Measurements from ENCODE around the gene CABP7.
A peak's percentile ranks its signal among the peaks of the same experiment; 100 is the strongest.

The CABP7 gene

DNA sequence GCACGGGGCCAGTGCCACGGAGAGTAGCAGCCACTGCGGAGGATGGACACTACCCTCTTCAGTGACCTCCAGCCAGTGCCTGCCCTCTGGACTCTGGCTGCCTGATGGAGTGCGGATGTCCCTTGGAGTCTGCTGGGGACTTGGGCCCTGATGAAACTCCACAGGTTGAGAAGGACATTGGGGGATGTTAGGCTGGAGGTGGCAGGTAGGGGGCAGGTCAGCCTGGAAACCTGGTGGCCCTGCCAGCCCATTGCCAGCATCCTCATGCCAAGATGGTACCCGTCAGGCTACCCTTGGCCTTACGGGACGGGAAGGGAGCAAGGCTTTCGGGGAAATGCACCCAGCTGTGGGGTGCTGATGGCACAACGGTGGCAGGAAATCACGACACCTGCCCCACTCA, 4.0 kb downstream of the CABP7 start:
- DNase-seq = no peak

GRCh38 chr22:29724843-29725242, 5.0 kb downstream of the CABP7 start:
- DNase-seq = no peak

DNA sequence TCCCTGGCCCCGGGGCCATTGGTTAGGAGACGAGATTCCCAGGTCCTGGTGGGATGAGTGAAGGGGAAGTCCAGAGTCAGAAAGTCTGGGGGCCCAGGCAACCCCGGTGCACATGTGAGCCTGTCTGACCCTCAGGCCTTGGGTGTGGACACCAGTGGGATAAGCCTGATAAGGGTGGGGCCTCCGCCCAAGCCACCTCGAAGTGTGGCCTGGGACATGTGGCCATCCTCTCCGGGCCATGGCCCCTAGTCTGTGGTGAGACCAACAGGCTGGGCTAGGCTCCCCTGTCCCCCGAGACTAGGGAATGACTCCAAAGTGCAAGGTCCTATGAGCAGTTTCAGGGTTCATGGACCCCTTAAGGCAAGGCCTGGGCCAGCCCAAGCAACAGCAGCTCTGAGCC, 6.3 kb downstream of the CABP7 start:
- no peak for DNase-seq

DNA sequence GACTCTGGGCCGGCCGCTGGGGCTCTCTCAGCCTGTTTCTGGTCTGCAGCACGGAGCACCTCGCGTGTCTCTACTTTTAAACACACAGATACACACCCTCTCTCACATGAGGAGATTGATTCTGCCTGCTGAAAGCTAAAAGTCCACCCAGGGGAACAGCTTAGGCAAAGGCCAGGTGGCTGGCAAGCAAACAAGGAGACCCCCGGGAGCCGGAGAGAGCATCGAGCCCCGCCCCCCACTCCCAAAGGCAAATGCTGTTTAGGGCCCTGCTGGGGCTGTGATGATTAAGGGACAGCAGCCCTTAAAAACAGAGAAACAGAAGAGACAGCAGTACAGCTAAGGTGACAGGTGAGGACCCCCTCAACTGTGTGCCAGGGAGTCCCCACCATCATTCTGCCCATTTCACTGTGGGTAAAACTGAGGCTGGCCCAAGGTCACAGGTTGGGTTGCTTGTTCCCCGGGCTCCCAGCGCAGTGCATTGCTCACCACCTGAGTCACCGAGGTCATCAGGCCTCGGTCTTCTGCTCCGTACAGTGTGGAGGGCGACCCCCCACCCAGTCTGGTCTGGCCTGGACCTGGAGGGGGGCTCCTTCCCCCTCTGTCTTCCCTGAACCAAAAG, 6.8 kb downstream of the CABP7 start:
- no peak for DNase-seq

DNA sequence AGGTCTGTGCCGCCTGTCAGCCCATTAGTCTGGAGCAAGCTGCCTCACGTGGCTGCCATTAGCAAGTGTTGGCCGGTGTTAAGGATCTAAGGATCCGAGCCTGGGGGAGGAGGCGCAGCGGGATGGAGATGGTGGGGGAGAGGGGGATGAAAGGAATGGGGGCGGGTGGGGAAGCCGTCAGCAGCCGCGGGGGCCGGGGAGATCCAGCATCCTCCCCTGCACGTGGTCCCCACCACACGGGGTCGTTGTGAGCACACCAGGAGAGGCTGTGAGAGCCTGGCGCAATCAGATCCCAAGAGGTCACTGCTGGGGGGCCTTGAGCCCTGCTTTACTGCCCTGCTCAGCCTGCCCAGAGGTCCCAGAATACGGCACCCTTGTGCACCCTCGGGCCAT, 7.3 kb downstream of the CABP7 start:
- DNase-seq = peak; percentile 42

- no peak for DNase-seq
These were observed 9.4 kb downstream of the CABP7 start for GRCh38 chr22:29729161-29729560.

DNA sequence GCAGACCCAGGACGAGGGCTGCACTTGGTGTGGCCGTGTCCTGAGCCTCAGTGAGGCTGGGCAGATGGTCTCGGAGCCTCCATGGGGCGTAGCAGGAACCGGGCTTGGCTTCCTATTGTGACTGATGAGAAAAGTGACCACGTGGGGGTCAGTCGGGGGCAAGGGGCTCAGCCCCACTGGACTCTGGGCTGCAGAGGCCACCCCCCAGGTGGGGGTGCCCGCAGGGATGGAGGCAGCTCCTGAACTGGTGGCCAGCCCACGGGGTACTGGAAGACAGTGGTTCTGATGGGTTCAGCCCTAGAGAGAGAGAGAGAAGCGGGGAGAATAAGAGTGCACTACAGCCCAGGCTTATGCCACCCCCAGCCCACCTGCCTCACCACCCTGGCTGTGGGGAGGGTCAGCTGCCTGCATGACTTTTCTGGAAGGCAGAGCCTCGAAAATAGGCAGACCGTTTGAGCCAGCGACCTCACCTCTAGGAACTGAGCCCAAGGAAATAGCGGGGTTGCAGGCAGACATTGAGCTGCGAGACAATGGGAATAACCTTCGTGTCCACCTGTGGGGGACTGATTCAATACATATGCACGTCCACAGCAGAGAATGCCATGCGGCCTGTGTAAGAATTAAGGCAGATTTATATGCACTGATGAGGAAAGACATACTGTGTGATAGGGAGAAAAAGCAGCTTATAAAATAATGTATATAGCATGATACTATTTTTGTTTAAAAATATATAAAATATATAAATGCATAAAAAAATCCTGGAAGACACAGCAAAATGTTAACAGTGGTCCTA, 11.5 kb downstream of the CABP7 start:
- DNase-seq = no peak

- DNase-seq = no peak
These were observed 13.1 kb downstream of the CABP7 start for GRCh38 chr22:29732883-29733282.

- DNase-seq = peak; percentile 26
These were observed 13.8 kb downstream of the CABP7 start for GRCh38 chr22:29733362-29734201.

GRCh38 chr22:29734406-29734805, 14.6 kb downstream of the CABP7 start:
- no peak for DNase-seq

GRCh38 chr22:29734838-29735237, 15.0 kb downstream of the CABP7 start:
- no peak for DNase-seq

GRCh38 chr22:29735416-29735815, 15.6 kb downstream of the CABP7 start:
- no peak for DNase-seq

GRCh38 chr22:29737251-29738117, 17.7 kb downstream of the CABP7 start:
- DNase-seq = no peak

DNA sequence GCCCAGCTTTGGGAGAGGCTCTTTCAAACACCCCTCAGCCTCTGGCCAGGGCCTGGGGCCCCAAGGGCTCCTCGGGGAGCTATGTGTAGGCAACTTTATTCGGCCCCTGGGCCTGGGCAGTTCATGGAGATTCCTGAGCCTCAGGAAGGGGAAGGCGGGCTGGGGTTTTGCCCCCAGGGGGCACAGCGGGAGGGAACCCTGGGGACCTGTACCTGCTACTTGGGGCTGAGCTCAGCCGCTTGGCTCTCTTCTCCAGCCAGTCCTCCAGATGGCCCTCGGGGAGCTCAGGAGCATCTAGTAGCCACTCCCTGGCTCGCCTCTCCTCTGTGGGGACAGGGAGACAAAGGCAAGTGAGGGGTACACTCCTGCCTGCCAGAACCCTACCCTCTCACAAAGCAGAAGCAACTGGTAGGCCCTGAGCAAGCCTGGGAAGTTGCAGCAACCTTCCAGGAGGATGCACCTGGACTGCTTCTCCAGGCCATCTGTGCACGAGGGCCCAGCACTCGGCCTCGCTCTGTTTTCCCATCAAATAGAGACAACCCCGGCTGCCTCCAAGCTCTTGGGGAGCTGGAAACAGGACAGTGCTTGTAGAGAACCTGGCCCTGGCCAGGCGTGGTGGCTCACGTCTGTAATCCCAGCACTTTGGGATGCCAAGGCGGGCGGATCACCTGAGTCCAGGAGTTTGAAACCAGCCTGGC, 18.5 kb downstream of the CABP7 start:
- no peak for DNase-seq

GRCh38 chr22:29739346-29739875, 19.6 kb downstream of the CABP7 start:
- DNase-seq = no peak

DNA sequence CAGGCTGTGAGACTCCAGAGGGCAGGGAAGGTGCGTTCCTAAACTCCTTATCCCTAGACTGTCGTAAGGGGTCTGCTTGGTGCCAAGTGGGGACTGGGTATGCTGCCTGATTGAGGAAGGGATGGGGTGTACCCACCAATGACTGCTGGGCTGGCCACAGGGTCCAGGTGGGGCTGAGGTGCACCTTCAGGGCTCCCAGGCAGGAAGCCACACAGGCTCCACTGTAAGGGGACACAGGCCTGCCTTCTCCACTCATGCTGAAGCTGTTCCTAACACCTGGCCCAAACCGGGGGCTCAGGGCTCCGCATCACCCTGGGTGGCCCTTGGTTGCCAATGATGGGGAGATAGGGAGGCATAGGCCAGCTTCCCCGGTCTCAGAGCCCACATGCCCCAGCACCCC, 20.4 kb downstream of the CABP7 start:
- DNase-seq = no peak

GRCh38 chr22:29741926-29742325, 22.1 kb downstream of the CABP7 start:
- DNase-seq = no peak

GRCh38 chr22:29742326-29742725, 22.5 kb downstream of the CABP7 start:
- no peak for DNase-seq

DNA sequence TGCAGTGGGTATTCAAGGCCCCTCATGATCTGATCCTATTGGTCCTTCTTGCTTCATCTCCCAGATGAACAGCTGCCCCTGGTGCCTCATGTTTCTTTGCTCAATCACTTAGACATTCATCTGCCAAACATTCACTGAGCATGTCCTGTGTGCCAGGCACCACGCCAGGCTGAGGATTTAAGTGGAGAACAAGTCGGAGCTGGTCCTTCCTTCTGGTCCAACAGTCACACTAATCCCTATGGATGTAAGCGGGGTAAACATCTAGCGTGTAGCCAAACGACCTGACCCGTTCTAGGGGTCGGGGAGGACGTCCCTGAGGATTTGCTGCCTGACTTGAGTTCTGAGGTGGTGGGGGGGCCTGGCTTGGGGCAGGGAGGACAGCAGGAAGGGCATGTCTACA, 25.1 kb downstream of the CABP7 start:
- DNase-seq = peak; percentile 50

- DNase-seq = no peak
These were observed 28.0 kb downstream of the CABP7 start for GRCh38 chr22:29747832-29748231.

DNA sequence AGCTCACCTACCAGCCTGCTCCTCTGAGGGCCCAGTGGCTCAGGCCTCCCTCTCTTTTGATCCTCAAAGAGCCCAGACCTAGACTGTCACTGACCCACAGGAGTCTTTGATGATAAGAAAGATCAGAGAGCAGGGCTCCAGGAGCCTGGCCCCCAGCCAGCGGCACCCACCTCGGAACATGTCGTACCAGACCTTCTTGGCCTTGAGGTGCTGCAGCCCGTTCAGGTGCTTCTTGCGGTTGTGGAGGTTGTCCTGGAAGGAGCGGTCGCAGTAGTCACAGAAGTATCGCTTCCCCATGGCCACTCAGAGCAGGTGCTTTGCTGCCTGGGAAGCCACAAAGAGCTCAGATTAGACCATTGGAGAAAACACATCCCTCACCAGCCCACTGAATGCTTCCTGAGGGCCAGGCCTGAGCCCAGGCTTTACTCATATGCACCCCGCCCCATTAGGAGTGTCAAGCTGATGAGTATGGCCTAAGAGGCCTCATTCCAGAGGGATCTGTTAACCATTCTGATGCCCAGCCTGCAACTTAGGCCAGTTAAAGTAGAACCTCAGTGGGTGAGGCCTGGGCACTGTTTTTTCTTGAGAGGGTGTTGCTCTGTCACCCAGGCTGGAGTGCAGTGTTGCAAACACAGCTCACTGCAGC, 28.6 kb downstream of the CABP7 start:
- DNase-seq = no peak
